NT2/D1 (cell line): ENCODE results near the gene COL23A1.

Source experiments
- YY1 ChIP-seq: IDR thresholded peaks from 2 replicates; pipeline ENCODE4 v1.6.1; 2011; ENCODE audit not compliant: insufficient read length, insufficient read depth
- ZNF274 ChIP-seq: IDR thresholded peaks from 2 replicates; pipeline ENCODE4 v1.6.1; 2011; ENCODE audit warnings: mild to moderate bottlenecking, low read depth, low read length

GRCh38 chr5:178338750-178339144, 251.4 kb downstream of the COL23A1 start:
- TF ChIP-seq YY1: no peak
- TF ChIP-seq ZNF274: no peak
